Left ventricle myocardium inferior (tissue), 1 donor: Measurements from ENCODE around the gene NRK. TPM values are rescaled to one million over a fixed set of nuclear protein-coding genes. Genes with fewer than 3 reads are reported as not detected.
"Not testable (repeated sequence)": the region's sequence is repeated elsewhere in the genome, so short reads cannot be mapped to it uniquely, and the experiment has no call there.

ENCODE experiments used
- DNase-seq: peaks from one replicate; pipeline ENCODE4 v3.0.0-alpha.2; 2020
- H3K27ac ChIP-seq: fragments of 200-600 bp; replicated peaks from 2 replicates; pipeline ENCODE4 v1.8.0; 2021
- H3K27me3 ChIP-seq: fragments of 200-600 bp; 2 replicates; pipeline ENCODE4 v1.8.0; 2021; ENCODE audit warnings: low read depth
- H3K36me3 ChIP-seq: fragments of 200-600 bp; 2 replicates; pipeline ENCODE4 v1.8.0; 2021
- H3K4me1 ChIP-seq: fragments of 200-600 bp; 2 replicates; pipeline ENCODE4 v1.8.0; 2021
- H3K4me3 ChIP-seq: fragments of 200-600 bp; 2 replicates; pipeline ENCODE4 v1.8.0; 2021; ENCODE audit warnings: mild to moderate bottlenecking, moderate library complexity
- H3K9me3 ChIP-seq: fragments of 200-600 bp; replicated peaks from 2 replicates; pipeline ENCODE4 v1.8.0; 2021
- intact Hi-C: fragments of 100-400 bp; cut with micrococcal nuclease; formaldehyde crosslinking; loops from one replicate; pipeline ENCODE4 v1.11.0; 2022
- long read RNA-seq: library from polyadenylated mRNA; unstranded; transcript quantifications from one replicate; pipeline ENCODE4 v2.0.0, GENCODE V29; 2021
- total RNA-seq: library from RNA; stranded (reverse); fragmentation: NEBNext Ultra II Directional; extraction: Animal tissue kit (Norgen Biotek cat#: 25700); gene quantifications from one replicate; pipeline ENCODE4 v1.2.1, GENCODE V29; 2021
- TF ChIP-seq, protein P1 (sequence below): fragments of 200-600 bp; IDR thresholded peaks from 2 replicates; pipeline ENCODE4 v1.8.0; 2021; ENCODE audit warnings: antibody characterized with exemption, mild to moderate bottlenecking, borderline replicate concordance
- donor health status: DM: no; HTN: yes; CAD: no; lungs with severe emphysema.

The NRK gene
- 2.7 TPM for total RNA-seq
- long read RNA-seq = 0 reads

DNA sequence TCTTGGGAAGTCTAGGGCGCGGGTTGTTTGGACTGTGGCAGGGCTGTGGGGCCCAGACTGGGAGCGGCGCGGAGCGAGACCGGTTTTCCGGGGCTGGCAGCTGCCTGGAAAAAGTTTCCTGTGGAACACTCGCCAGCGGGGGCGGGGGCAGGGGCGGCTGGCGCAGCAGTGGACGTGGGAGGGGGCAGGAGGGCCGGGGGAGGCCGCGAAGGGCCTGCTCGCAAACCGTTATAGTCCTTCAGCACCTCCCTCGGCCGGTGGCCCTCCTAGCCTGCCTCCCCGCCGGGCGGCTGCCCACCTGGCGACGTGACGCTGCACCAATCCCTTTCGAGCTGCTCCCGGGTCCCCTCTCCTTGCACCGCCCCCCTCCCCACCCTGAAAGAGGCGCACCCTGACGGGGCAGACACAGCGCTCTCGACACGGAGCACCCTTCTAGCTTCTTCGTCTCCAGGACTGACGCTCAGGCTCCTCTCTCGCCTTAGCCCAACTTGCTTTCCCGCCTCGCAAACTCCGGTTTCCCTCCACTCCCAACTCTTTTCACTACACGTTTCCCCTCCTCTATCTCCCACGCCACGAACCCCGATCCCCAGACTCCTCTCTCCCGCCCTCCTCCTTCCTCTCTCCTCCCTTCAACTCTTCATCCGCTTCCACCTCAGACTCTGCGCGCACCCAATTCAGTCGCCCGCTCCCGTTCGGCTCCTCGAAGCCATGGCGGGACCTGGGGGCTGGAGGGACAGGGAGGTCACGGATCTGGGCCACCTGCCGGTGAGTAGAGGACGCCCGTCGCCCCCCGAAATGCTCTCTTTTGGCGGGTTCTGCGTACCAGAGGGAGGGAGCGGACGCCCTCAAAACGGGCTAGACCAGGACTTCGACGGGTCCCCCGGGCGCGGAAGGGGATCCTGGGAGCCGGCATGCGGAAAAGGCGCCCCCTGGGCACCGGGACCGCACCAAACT lies at the start of gene NRK:
Gene NRK, plus strand, starts transcription at position 402 of the 954 bp plus-strand sequence. Its CDS starts 307 bp downstream, at position 709.
- TF ChIP-seq, protein P1, sequence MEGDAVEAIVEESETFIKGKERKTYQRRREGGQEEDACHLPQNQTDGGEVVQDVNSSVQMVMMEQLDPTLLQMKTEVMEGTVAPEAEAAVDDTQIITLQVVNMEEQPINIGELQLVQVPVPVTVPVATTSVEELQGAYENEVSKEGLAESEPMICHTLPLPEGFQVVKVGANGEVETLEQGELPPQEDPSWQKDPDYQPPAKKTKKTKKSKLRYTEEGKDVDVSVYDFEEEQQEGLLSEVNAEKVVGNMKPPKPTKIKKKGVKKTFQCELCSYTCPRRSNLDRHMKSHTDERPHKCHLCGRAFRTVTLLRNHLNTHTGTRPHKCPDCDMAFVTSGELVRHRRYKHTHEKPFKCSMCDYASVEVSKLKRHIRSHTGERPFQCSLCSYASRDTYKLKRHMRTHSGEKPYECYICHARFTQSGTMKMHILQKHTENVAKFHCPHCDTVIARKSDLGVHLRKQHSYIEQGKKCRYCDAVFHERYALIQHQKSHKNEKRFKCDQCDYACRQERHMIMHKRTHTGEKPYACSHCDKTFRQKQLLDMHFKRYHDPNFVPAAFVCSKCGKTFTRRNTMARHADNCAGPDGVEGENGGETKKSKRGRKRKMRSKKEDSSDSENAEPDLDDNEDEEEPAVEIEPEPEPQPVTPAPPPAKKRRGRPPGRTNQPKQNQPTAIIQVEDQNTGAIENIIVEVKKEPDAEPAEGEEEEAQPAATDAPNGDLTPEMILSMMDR = no peak
- Histone ChIP-seq H3K27me3 (peaks cover 45% of the 10 kb centered on the region), H3K4me3 (peak within 1 kb of the TSS; percentile 58), H3K9me3 (no peaks in the 10 kb centered on the region), H3K27ac (peak within 1 kb of the TSS; percentile 51), H3K36me3 (no peaks in the 10 kb centered on the region), H3K4me1 (no peaks in the 10 kb centered on the region)
- peak; percentile 22 for DNase-seq
- intact Hi-C loops = no loop called here

DNA sequence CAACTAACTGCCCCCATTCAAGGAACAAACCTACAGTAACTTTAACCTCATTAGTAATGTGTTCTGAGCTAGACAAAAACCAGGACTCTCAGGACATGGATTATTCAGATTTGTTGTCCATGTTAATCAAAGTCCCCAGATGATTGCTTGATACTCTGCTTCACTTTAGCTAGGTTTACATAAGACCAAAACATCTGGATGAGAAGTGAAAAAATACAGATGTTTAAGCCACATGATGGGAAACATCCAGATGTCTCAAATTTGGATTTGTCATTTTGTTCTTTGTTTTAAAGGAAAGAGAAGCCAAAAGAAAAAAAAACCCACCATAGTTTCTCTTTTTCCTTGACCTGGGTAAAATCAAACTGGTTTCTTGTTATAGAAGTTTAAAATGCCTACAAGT lies 48.5 kb upstream of the NRK start:
- intact Hi-C loops = no loop called here
- no peak overlapping the region for H3K4me3 ChIP-seq
- no peak overlapping the region for H3K27ac ChIP-seq
- H3K36me3 ChIP-seq = no peaks in the 10 kb centered on the region
- H3K27me3 ChIP-seq = no peaks in the 10 kb centered on the region
- TF ChIP-seq, protein P1 = no peak
- no peaks in the 10 kb centered on the region for H3K4me1 ChIP-seq
- H3K9me3 ChIP-seq = no peaks in the 10 kb centered on the region
- DNase-seq = no peak

- Histone ChIP-seq H3K27me3 (no peaks in the 10 kb centered on the region), H3K36me3 (no peaks in the 10 kb centered on the region), H3K27ac (no peak overlapping the region), H3K9me3 (no peaks in the 10 kb centered on the region), H3K4me1 (no peaks in the 10 kb centered on the region), H3K4me3 (no peak overlapping the region)
- TF ChIP-seq, protein P1 = no peak
- intact Hi-C loops = no loop called here
- DNase-seq = no peak
These were observed 46.7 kb upstream of the NRK start for GRCh38 chrX:105775679-105776078.

DNA sequence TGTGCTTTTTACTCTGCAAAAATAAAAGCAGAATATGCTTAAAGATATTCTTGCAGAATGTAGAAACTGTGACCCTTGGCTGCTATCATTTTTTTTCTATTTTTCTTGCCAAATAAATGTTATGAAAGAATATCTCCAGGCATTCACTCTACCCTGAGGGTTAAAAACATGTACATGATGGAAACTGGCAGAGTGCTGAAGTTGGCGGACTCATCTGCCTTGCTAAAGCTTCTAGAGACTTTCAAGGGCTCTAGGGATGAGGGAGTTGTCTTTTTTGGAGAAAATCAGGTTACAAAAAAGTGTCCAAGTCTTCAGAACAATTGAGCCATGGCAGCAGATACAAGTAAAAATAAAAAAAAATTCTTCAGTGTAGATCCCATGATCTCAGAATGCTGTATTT lies 40.5 kb upstream of the NRK start:
- intact Hi-C loops = no loop called here
- H3K27ac ChIP-seq = no peak overlapping the region
- no peaks in the 10 kb centered on the region for H3K27me3 ChIP-seq
- TF ChIP-seq, protein P1 = no peak
- no peak overlapping the region for H3K4me3 ChIP-seq
- peak; percentile 11 for DNase-seq
- no peaks in the 10 kb centered on the region for H3K9me3 ChIP-seq
- H3K36me3 ChIP-seq = no peaks in the 10 kb centered on the region
- no peaks in the 10 kb centered on the region for H3K4me1 ChIP-seq

- intact Hi-C loops, H3K36me3 ChIP-seq, DNase-seq, H3K4me1 ChIP-seq, H3K27me3 ChIP-seq, H3K9me3 ChIP-seq, H3K27ac ChIP-seq, H3K4me3 ChIP-seq: not testable (repeated sequence)
These were observed 25.5 kb upstream of the NRK start for GRCh38 chrX:105796877-105797276.

- intact Hi-C loops = no loop called here
- peaks cover 12% of the 10 kb centered on the region for H3K9me3 ChIP-seq
- H3K27me3 ChIP-seq = no peaks in the 10 kb centered on the region
- no peak overlapping the region for H3K27ac ChIP-seq
- DNase-seq = no peak
- H3K4me3 ChIP-seq = no peak overlapping the region
- TF ChIP-seq, protein P1 = no peak
- H3K4me1 ChIP-seq = no peaks in the 10 kb centered on the region
- H3K36me3 ChIP-seq = no peaks in the 10 kb centered on the region
These were observed 18.4 kb upstream of the NRK start for GRCh38 chrX:105803891-105804290.

GRCh38 chrX:105805655-105806054 lies 16.7 kb upstream of the NRK start:
- H3K9me3 ChIP-seq = peaks cover 12% of the 10 kb centered on the region
- H3K4me1 ChIP-seq, H3K27ac ChIP-seq, DNase-seq, H3K27me3 ChIP-seq, H3K4me3 ChIP-seq, intact Hi-C loops, H3K36me3 ChIP-seq: not testable (repeated sequence)
